NCI-H510A treated with DMSO at 0.1 percent for 48 hours (cell line): Measurements from ENCODE around the gene CNTD1.

Source experiments
- DNase-seq: peaks from one replicate; lab custom pipeline; 2025; lab: John Stamatoyannopoulos, UW

The CNTD1 gene

DNA sequence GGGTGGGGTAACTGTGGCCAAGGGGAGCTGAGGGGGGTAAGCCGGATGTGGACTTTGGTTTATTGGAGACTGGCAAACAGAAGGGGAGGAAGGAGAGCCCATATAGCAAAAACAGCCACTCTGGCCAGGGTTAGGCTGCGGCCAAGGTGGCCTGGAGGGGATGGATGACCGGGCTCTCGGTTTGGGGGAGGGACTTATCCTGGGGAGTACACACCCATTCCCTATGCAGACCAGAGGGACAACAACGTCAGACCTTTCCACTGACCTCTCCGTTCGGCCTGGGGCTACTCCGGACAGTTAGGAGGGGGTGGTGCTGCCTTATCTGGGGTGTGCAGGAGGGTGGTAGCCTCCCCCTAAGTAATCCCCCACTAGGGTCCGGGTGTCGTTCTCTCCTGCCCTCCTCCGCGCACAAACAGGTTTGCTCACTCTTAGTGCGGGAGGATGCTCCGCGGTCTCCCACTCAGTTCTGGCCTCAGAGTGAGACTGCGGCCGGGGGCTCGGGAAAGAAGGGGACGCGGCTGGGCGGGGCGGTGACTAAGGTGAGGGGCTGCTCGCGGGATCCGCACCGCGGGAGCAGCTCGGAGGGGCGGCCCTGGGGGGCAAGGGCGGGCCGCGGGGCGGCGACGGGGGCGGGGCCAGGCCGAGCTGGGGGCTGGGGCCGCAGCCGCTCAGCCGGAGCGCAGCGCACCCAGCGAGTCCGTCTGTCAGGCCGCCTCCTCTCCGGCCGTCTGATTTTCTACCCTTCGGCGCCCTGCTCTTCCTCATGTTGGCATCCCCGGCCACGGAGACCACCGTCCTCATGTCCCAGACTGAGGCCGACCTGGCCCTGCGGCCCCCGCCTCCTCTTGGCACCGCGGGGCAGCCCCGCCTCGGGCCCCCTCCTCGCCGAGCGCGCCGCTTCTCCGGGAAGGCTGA lies 18.5 kb upstream of the CNTD1 start, which contains the start of gene WNK4:
Gene WNK4, plus strand, starts transcription at position 675 of the 915 bp plus-strand sequence. Its CDS starts 89 bp downstream, at position 764.
- DNase-seq, result no peak

DNA sequence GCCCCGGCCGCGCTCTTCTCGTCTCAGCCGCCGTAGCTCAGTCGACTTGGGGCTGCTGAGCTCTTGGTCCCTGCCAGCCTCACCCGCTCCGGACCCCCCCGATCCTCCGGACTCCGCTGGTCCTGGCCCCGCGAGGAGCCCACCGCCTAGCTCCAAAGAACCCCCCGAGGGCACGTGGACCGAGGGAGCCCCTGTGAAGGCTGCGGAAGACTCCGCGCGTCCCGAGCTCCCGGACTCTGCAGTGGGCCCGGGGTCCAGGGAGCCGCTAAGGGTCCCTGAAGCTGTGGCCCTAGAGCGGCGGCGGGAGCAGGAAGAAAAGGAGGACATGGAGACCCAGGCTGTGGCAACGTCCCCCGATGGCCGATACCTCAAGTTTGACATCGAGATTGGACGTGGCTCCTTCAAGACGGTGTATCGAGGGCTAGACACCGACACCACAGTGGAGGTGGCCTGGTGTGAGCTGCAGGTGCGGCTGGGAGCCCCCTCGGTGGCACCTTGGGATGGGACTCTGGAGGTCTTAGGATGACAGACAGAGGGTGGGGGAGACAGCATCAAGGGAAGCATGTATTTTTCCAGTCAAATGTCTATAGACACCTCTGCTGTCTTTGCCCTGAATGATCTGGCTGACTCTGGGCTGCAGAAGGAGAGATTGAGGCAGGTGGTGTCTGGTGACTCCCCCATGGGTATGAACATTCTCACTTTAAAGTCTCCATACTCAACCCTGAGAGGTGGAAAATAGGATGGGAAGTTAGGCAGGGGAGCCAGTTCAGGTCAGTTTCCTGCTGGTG lies 17.6 kb upstream of the CNTD1 start:
- DNase-seq, result no peak

DNA sequence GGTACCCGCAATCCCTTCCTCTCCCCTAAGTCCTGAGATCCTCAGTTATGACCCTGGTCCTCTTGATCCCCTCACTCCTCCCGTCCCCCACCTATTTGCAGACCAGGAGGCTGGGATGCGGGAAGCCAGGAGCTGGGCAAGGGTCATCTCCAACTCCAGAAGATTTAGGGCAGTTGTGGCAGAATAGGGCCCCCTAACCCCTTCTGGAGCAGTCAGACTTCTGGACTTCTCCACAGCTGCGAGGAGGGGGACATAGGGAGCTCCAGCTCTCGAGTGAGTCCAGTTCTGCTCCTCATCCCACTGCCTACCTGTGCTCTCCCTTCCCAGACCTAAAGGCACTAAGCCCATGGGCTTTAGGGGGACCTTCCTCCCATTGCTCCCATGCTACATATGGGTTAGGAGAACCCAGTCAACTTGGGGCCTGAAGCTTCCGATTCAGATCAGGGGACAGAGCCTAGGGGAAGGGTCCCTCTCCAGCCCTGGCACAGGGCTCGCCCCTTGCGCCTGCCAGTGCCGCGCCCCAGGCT lies 17.0 kb upstream of the CNTD1 start:
- DNase-seq, result no peak

DNA sequence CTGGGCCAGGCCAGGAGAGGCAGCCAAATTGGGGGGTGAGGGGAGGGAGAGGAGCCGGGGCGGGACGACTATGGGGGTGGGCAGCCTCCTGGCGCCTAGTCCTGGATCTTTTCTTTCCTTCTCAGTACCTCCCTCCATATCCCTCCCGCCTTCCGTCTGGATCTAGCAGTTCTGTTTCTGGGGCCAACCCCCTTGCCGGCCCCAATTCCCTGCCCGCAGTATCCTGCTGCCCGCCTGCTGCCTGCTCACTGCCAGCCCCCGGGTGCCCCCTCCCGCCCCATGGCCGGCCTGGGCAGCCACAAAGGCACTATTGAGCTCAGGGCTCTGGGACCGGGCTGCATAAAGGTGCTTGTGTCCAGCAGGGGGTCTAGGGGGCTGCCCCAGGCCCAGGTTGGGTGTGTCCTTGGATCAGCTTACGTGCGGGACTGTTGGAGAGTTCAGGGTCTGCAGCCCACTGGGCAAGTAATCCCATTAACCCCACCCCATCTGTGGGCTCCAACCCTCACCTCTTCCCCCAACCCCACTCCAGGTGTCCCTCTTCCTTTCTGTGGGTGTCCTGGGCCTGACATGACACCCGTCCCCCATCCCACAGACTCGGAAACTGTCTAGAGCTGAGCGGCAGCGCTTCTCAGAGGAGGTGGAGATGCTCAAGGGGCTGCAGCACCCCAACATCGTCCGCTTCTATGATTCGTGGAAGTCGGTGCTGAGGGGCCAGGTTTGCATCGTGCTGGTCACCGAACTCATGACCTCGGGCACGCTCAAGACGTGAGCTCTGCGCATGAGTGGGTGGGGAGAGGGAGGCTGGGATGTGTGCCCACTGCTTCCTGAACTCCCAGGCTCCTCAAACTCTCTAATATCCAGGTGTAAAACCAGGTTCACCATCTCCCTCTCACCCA lies 16.2 kb upstream of the CNTD1 start:
- no peak for DNase-seq

DNA sequence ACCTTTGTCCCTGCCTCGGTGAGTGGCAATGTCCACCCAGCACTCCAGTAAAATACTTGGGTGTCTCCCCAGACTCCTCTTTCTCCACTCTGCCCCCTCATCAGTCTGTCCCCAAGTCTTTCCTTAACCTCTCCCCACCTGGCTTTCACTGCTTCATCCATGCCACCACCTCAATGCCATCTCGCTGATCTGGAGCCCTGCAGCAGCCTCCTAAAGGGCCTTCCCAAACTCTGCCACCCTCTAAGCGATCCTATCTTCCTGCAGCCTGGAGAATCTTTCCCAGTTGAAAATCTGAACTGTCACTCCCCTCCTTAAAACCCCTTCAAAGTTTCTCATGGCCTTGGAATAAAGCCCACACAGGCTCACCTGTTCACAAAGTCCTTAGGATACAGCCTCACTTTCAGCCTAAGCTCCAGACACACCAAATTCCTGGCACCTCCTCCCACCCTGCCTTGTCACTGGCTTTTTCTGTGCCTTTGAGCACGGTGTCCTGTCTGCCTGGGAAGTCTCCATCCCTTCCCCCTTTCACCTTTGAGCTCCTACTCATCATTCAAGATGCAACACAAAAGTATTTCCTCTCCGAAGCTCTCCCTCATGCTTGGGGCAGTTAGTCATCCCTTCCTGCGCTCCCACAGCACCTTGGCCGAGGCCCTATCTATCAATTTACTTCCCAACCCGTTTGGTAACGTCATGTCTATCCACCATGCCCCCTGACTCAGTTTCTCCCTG lies 15.4 kb upstream of the CNTD1 start:
- DNase-seq, result no peak

DNA sequence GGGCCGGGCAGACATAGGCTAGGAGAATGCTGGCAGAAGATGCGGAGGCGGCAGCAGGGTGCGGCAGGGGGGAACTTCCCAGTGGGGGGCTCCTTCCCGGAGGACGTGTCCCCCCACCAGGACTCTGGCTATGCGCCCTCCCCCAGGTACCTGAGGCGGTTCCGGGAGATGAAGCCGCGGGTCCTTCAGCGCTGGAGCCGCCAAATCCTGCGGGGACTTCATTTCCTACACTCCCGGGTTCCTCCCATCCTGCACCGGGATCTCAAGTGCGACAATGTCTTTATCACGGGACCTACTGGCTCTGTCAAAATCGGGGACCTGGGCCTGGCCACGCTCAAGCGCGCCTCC lies 14.9 kb upstream of the CNTD1 start:
- DNase-seq, result no peak

DNA sequence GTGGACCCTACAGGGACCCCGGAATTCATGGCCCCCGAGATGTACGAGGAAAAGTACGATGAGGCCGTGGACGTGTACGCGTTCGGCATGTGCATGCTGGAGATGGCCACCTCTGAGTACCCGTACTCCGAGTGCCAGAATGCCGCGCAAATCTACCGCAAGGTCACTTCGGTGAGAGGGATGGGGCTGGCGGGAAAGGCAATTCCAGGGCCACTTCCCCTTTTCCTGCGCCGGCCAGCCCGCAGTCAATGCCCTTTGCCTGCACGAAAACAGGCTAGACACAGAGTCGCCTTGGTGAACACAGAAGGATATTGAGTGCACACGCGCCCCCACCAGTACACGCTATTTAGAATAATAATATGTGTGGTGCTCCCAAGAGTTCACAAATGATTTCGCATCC lies 14.3 kb upstream of the CNTD1 start:
- no peak for DNase-seq

DNA sequence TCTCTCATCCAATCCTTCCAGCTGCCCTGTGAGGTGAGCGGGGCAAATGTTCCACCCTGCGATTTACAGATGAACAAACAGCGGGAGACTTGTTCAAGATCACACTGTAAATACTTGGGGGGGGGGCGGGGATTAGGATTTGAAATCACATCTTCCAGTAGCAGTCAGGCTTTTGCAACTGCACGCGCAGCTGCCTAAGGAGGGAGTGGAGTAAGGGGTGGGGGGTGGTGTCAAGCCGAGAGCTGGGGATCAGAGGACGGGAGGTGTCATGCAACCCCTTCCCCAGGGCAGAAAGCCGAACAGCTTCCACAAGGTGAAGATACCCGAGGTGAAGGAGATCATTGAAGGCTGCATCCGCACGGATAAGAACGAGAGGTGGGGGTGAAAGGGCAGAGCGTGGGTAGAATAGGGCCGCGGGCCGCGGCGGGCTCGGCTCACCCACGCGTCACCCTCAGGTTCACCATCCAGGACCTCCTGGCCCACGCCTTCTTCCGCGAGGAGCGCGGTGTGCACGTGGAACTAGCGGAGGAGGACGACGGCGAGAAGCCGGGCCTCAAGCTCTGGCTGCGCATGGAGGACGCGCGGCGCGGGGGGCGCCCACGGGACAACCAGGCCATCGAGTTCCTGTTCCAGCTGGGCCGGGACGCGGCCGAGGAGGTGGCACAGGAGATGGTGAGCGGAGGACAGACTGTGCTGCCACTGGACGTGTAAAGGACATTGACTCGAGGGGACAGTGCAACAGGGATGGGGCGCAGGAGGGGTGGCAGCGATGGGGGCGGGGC lies 13.7 kb upstream of the CNTD1 start:
- DNase-seq, result no peak

DNA sequence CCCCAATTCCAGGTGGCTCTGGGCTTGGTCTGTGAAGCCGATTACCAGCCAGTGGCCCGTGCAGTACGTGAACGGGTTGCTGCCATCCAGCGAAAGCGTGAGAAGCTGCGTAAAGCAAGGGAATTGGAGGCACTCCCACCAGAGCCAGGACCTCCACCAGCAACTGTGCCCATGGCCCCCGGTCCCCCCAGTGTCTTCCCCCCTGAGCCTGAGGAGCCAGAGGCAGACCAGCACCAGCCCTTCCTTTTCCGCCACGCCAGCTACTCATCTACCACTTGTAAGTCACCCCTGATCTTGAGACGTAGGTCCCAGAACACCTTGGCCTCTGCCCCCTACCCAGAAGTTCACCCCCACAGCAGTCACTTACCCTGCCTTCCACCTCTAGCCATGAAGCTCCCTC lies 11.4 kb upstream of the CNTD1 start:
- no peak for DNase-seq

DNA sequence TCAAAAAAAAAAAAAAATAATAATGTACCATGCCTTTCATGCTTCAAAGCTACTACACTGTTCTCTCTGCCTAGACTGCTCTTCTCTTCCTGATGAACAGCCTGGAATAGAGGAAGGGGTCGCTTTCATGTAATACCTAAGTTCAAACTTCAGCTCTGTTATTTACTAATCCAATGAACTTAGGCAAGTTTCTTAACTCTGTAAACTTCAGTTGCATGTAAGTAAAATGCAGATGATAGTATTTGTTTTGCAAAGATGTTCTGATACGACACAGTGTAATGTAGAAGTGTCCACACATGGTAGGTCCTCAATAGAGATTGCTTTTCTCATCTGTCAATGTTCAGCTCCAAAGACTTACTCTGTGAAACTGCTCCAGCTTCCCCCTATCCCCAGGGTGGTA lies 6.7 kb upstream of the CNTD1 start:
- no peak for DNase-seq

DNA sequence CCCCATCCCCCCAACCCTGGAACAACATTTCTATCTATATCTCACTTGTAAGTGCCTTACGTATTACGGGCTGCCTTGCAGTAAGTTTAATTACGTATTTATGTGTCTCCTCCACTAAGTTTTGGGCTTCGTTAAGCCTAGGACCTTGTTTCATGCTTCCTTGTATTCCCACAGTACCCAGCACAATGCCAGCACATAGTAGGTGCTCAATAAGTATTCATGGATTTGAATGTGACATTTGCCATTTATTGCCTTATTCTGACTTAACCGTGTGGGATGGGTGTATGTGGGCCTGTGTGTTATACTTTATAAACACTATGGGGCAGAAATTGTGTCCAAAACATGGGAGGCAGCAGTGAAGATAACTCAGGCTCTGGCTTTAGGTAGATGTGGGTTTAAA lies 6.1 kb upstream of the CNTD1 start:
- DNase-seq, result no peak

DNA sequence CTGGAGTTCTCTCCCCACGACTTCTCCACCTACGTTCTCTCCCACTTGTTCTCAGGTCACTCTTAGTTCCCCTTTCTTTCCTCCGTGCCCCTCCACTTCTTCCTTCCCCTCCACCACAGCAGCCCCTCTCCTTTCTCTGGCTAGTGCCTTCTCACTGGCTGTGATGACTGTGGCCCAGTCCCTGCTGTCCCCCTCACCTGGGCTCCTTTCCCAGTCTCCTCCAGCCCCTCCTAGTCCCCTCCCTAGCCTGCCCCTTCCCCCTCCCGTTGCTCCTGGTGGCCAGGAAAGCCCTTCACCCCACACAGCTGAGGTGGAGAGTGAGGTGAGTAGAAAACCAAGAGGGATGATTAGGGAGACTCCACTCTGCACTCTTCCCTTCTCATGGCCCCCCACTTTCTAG lies 3.6 kb upstream of the CNTD1 start:
- no peak for DNase-seq

DNA sequence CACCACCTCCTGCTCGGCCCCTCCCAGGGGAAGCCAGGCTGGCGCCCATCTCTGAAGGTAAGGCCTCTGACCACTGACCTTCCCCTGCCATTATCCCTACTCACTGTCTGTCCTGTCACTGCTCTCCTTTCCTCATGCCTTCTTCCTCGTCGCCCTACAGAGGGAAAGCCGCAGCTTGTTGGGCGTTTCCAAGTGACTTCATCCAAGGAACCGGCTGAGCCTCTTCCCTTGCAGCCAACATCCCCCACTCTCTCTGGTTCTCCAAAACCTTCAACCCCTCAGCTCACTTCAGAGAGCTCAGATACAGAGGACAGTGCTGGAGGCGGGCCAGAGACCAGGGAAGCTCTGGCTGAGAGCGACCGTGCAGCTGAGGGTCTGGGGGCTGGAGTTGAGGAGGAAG lies 3.2 kb upstream of the CNTD1 start:
- DNase-seq, result no peak

DNA sequence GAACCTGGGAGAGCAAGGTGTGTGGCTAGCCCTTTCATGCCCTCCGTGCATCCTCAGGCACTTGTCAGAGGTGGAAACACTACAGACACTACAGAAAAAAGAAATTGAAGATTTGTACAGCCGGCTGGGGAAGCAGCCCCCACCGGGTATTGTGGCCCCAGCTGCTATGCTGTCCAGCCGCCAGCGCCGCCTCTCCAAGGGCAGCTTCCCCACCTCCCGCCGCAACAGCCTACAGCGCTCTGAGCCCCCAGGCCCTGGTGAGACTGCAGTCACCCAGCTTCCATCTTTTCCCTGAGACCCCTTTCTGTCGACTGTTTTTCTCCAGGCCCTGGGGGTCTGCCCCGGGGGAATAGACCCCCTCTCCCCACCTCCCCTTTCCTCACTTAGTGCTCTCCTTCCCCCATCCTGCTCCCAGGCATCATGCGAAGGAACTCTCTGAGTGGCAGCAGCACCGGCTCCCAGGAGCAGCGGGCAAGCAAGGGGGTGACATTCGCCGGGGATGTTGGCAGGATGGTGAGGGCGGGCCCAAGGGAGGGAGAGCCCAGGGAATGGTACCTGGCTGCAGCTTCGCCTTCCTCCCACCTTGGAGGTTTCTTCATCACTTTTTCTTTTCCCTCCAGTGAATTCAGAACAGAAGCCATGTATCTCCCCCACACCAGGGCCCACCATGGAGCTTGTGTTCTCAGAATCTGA lies 2.4 kb upstream of the CNTD1 start:
- no peak for DNase-seq

DNA sequence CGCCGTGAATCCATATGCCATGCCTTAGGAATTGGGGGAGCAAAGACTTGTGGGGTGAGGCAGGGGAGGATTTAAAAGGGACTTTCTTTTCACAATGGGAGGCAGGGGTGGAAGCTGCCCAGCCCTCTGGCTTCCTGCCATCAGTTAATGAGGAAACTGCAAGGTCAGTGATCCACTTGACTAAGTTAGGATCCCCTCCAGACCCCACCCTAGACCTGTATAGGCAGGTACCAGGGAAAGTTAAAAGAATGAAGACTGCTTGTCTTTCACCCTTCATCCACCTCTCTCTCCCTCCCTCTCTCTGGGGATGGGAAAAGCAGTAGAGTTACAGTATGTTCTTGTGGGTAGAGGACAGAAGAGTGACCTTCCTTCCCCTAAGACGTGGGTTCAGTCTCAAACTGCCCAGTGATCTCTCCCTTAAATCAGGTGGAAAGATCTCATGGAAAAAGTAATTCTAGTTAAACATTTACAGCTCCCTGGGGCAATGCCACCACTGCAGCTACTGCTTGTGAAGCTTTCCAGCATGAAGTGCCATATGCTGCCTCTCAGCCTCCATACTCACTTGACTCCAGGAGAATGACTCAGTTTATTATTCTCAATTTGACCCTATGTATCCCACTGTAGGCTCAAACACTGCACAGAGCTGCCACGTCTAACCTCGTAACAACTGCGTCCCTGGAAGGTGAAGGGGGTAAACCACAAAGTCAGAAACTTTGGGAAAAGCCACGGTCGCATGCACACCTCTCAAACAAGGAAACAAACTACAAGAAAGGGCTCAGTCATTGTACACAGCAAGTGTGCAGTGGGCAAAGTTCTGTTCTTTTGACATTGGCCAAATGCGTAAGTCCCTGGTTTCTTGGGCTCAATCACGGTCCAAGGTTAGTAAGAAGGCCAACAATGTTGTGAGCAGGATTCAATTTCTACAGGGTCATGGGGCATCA lies 1.3 kb upstream of the CNTD1 start:
- DNase-seq, result no peak

DNA sequence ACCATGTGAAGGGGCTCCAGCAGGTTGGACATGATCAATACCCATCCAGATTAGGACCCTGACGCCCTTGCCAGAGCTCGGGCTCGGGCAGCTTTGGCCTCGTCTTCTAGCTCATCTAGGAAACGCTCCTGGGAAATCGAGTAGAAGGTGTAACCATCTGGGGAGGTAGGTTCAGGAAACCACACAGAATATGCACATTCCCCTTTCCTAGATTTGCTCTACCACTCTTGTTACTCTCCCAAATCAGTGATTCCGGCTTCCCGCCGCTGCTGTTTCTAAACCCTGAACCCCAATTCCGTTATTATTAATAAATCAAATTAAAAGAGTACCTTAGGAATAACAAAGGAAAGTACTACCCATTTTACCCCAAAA lies 664 bp upstream of the CNTD1 start:
- DNase-seq, result no peak

DNA sequence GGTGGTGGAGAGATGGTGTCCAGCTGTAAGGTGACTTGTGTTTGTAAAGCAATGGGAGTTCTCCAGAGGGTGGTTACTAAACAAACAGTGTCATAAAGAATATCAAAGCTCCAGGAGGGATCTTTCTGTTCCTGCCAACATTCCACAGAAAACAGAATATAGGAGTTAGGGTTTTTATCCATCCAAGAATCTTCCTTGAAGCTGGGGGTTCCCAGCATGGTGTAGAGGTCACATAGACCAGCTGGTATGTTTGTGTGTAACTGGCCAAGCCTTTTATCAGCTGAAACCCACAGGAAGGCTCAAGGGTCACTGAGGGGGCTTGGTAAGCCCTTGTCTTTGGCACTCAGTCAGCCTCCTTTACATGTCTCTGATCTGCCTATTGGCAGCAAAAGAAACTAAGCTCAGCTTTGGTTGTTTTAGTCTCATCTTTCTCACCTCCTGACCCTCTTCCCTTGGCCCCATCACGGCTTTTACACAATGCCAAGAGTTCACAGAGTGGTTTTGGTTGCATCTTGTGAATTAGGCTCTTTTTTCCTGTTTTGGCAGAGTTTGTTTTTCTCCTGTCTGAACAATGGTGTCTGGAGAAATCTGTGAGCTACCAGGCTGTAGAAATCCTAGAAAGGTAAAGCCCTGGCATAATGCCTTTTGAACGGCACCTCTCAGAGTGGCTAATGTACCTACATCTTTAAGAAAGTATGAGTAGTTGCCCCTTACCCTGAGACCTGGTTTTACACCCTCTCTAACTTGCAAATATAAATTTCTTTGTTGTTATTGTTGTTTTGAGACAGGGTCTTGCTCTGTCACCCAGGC lies 4.6 kb downstream of the CNTD1 start:
- DNase-seq, result no peak

DNA sequence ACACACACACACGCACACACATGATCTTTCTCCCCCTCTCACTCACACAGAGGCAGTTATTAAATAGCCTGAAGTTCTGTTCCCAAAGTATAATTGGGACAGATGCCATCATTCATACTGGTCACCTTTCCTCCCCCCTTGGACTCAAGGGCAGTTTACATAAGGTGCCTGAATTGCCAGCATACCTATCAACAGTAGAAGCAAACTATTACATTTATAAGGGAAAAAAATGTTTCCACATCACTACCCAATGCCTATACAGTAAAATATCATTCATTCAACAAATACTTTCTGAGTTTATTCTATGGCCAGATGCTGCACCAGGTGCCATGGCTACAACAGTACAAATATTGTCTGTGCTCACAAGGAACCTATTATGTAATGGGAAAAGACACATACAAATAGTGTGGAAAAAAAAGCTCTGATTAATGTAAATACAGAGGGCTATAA lies 6.3 kb downstream of the CNTD1 start:
- DNase-seq, result no peak
